ENCODE data around the gene RUFY3. TPM values are rescaled to one million over a fixed set of nuclear protein-coding genes. Genes with fewer than 3 reads are reported as not detected.
A peak's percentile ranks its signal among the peaks of the same experiment; 100 is the strongest.
"Not testable (repeated sequence)": the region's sequence is repeated elsewhere in the genome, so short reads cannot be mapped to it uniquely, and the experiment has no call there.

The RUFY3 gene
- total RNA-seq, 2 donors from 2014 or later: 75.1 to 91.2 TPM

DNA sequence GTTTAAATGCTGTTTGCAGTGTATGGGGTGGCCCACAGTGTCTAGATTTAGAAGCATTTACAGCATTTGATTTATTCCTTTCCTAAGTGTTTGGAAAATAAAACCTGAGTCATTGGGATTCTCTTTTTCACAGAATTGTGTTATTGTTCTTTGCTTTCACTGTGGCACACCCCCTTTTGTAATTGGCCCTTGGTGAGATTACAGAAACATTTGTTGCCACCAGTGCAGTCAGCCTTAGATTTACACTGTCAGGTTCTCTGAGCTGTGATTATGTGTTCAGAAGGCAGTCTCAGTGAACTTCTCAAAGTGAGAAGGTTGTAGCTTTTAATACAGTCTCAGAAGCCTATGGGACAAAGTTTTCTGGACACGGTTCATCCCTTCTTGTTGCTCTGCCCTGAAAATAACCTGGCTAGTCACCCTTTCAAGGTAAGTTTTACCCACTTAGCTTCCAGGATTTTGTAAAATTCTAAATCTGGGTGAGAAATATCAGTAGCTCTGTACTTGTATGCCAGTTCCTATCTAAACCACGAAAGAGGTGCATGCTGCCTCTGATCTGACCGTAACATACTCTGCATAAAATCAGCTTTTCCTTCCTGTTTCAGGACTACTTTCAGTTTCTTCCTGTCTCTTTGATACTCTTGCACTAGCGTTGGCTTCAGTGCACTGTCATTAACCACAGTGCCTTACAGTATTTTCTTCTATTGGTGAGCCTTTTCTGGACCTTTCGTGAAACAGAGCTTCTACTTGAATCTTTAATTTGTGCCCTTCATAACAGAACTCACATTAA, 12.6 kb downstream of the RUFY3 start:
- peak overlapping the region; percentile 39 for H3K27ac Mint-ChIP-seq
- H3K9me3 Mint-ChIP-seq: no peaks in the 10 kb centered on the region
- TF ChIP-seq, protein P1, sequence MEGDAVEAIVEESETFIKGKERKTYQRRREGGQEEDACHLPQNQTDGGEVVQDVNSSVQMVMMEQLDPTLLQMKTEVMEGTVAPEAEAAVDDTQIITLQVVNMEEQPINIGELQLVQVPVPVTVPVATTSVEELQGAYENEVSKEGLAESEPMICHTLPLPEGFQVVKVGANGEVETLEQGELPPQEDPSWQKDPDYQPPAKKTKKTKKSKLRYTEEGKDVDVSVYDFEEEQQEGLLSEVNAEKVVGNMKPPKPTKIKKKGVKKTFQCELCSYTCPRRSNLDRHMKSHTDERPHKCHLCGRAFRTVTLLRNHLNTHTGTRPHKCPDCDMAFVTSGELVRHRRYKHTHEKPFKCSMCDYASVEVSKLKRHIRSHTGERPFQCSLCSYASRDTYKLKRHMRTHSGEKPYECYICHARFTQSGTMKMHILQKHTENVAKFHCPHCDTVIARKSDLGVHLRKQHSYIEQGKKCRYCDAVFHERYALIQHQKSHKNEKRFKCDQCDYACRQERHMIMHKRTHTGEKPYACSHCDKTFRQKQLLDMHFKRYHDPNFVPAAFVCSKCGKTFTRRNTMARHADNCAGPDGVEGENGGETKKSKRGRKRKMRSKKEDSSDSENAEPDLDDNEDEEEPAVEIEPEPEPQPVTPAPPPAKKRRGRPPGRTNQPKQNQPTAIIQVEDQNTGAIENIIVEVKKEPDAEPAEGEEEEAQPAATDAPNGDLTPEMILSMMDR (conservative IDR thresholded peaks at IDR 0.05): no peak
- DNase-seq: no peak
- peaks cover 9% of the 10 kb centered on the region for H3K4me1 Mint-ChIP-seq
- Histone ChIP-seq H3K9ac (ENCODE audit: extremely low read depth, low read length, poor library complexity, severe bottlenecking) (no peak overlapping the region), H3K27ac (ENCODE audit: low read depth, low read length) (peak overlapping the region; percentile 41), H3K36me3 (ENCODE audit: control insufficient read depth, insufficient read depth, low read length) (no peaks in the 10 kb centered on the region), H3K4me1 (ENCODE audit: control insufficient read depth, insufficient read depth, low read length) (no peaks in the 10 kb centered on the region), H3K4me3 (ENCODE audit: low read length) (no peak overlapping the region), H3K9me3 (ENCODE audit: control insufficient read depth, low read length) (no peaks in the 10 kb centered on the region), H3K27me3 (ENCODE audit: control insufficient read depth, insufficient read depth, low read length, poor library complexity, severe bottlenecking) (no peaks in the 10 kb centered on the region)
- WGBS, 2 experiments (ENCODE audit: insufficient coverage in 1 of 2, insufficient read length in 1 of 2): 90 to 93% methylated on average over 5 of the region's 5 CpGs
- no peak overlapping the region for H3K4me3 Mint-ChIP-seq
- H3K36me3 Mint-ChIP-seq (ENCODE audit: low read depth): peaks cover 4% of the 10 kb centered on the region
- H3K27me3 Mint-ChIP-seq (ENCODE audit: insufficient read depth): no peaks in the 10 kb centered on the region

DNA sequence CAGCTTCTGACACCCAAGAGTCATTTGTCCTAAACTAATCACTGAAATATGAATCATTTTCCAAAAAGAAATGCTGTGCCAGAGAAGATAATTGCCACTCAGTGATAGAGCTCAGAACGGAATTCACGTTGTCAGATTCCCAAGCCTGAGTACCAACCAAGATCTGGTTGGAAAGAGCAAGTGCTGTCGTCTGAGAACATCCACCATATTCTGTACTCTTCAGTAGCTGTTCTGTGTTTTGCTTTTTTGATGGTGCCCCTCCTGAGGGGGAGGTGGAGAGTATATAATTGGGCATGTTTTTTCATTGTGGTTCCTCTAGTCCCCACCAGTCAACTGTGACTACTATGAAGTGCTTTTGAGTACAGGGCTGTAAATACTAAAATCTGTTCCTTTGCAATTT, 13.2 kb downstream of the RUFY3 start:
- H3K27ac Mint-ChIP-seq: no peak overlapping the region
- H3K9me3 Mint-ChIP-seq: no peaks in the 10 kb centered on the region
- H3K4me1 ChIP-seq (ENCODE audit: control insufficient read depth, insufficient read depth, low read length): no peaks in the 10 kb centered on the region
- no peaks in the 10 kb centered on the region for H3K27me3 Mint-ChIP-seq (ENCODE audit: insufficient read depth)
- H3K4me3 Mint-ChIP-seq: no peak overlapping the region
- no peaks in the 10 kb centered on the region for H3K27me3 ChIP-seq (ENCODE audit: control insufficient read depth, insufficient read depth, low read length, poor library complexity, severe bottlenecking)
- H3K9me3 ChIP-seq (ENCODE audit: control insufficient read depth, low read length): no peaks in the 10 kb centered on the region
- no peak overlapping the region for H3K27ac ChIP-seq (ENCODE audit: low read depth, low read length)
- no peaks in the 10 kb centered on the region for H3K36me3 ChIP-seq (ENCODE audit: control insufficient read depth, insufficient read depth, low read length)
- H3K9ac ChIP-seq (ENCODE audit: extremely low read depth, low read length, poor library complexity, severe bottlenecking): no peak overlapping the region
- H3K4me1 Mint-ChIP-seq: peaks cover 13% of the 10 kb centered on the region
- DNase-seq: no peak
- WGBS, 2 experiments (ENCODE audit: insufficient coverage in 1 of 2, insufficient read length in 1 of 2): 96 to 97% methylated on average over 2 to 3 of the region's 3 CpGs
- H3K36me3 Mint-ChIP-seq (ENCODE audit: low read depth): peaks cover 4% of the 10 kb centered on the region
- TF ChIP-seq, protein P1 (conservative IDR thresholded peaks at IDR 0.05): no peak
- H3K4me3 ChIP-seq (ENCODE audit: low read length): no peak overlapping the region

DNA sequence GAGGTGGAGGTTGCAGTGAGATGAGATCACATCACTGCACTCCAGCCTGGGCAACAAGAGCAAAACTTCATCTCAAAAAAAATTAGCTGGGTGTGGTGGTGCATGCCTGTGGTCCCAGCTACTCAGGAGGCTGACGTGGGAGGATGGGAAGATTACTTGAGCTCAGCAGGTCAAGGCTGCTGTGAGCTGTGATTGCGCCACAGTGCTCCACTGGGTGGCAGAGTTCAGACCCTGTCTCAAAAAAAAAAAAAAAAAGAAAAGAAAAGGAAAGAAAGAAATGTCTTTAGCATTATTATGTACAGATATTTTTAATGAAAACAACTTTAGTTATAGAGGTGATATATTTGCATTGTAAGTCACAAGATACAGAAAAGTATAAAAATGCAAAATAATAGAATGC, 14.2 kb downstream of the RUFY3 start:
- H3K27ac ChIP-seq (ENCODE audit: low read depth, low read length); H3K4me1 ChIP-seq (ENCODE audit: control insufficient read depth, insufficient read depth, low read length); H3K36me3 Mint-ChIP-seq (ENCODE audit: low read depth); H3K27me3 ChIP-seq (ENCODE audit: control insufficient read depth, insufficient read depth, low read length, poor library complexity, severe bottlenecking); H3K9ac ChIP-seq (ENCODE audit: extremely low read depth, low read length, poor library complexity, severe bottlenecking); H3K36me3 ChIP-seq (ENCODE audit: control insufficient read depth, insufficient read depth, low read length); H3K27me3 Mint-ChIP-seq (ENCODE audit: insufficient read depth); H3K27ac Mint-ChIP-seq; H3K9me3 Mint-ChIP-seq; H3K4me3 ChIP-seq (ENCODE audit: low read length); H3K9me3 ChIP-seq (ENCODE audit: control insufficient read depth, low read length); H3K4me3 Mint-ChIP-seq: not testable (repeated sequence)
- TF ChIP-seq, protein P1 (conservative IDR thresholded peaks at IDR 0.05): peak; percentile 76
- peak; percentile 71 for DNase-seq
- peaks cover 15% of the 10 kb centered on the region for H3K4me1 Mint-ChIP-seq
- WGBS, 2 experiments (ENCODE audit: insufficient coverage in 1 of 2, insufficient read length in 1 of 2): 74% methylated on average over 2 of the region's 2 CpGs; no CpG with 5 or more reads in 1 of the 2 experiments
